DND-41 (cell line): Measurements from ENCODE around the gene KIRREL3.

ENCODE experiments used
- EZH2 ChIP-seq: IDR thresholded peaks from 3 replicates; pipeline ENCODE4 v1.6.1; 2012; ENCODE audit warnings: borderline replicate concordance, low read depth, mild to moderate bottlenecking, moderate library complexity, low read length, inconsistent platforms; ENCODE audit not compliant: severe bottlenecking
- TF ChIP-seq, protein P1 (sequence below): IDR thresholded peaks from 2 replicates; pipeline ENCODE4 v1.5.1; 2012; ENCODE audit warnings: borderline replicate concordance, low read length, moderate library complexity, mild to moderate bottlenecking; ENCODE audit not compliant: poor library complexity, severe bottlenecking; ENCODE audit errors: extremely low read depth

DNA sequence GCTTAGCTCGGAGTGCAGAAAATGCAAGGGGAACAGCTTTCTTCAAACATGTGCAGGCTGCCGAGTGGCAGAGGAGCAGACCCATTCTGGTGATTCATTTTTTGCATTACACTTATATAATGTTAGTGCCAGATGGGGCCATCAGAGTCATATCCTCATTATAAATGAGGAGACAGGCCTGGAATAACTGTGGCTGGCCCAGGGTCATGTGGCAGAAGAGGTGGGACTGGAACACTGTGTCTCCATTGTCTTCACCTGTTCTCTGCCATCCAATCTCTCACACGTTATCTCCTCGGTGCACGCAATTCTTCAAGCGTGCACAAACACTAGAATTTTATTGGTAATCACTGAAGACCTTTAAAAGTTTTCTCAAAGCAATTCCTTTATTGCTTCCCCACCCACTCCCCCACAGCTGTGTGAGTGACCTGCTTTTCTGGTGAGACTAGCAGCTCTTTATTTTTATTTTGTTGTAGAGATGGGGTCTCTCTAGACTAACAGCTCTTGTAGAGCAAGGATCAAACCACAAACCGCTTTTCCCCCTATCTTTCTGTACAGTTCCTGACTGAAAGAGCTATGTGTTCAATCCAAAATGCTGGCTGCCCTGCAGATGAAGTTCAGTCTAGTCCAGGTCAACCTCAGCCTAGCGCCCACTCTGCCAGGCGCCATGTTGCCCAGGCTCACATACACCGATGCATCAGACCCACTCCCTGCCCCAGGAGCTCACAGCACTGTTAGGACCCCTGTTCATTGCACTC lies 569.8 kb downstream of the KIRREL3 start:
- TF ChIP-seq, protein P1, sequence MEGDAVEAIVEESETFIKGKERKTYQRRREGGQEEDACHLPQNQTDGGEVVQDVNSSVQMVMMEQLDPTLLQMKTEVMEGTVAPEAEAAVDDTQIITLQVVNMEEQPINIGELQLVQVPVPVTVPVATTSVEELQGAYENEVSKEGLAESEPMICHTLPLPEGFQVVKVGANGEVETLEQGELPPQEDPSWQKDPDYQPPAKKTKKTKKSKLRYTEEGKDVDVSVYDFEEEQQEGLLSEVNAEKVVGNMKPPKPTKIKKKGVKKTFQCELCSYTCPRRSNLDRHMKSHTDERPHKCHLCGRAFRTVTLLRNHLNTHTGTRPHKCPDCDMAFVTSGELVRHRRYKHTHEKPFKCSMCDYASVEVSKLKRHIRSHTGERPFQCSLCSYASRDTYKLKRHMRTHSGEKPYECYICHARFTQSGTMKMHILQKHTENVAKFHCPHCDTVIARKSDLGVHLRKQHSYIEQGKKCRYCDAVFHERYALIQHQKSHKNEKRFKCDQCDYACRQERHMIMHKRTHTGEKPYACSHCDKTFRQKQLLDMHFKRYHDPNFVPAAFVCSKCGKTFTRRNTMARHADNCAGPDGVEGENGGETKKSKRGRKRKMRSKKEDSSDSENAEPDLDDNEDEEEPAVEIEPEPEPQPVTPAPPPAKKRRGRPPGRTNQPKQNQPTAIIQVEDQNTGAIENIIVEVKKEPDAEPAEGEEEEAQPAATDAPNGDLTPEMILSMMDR, result no peak
- no peak for TF ChIP-seq EZH2
